VCaP (cell line): ENCODE data around the gene NUPR1.

ENCODE experiments used
- H3K27ac ChIP-seq: fragments of 450-650 bp; 2 replicates; pipeline ENCODE4 v1.5.1; 2017
- TF ChIP-seq, protein P1 (sequence below): fragments of 450-650 bp; conservative IDR thresholded peaks from 2 replicates; pipeline ENCODE4 v1.5.1; 2017; ENCODE audit warnings: mild to moderate bottlenecking, moderate library complexity

NUPR1 gene, protein sequence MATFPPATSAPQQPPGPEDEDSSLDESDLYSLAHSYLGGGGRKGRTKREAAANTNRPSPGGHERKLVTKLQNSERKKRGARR

GRCh38 chr16:28538733-28539596 is at the start of gene NUPR1:
NUPR1 (minus strand) TSS chr16:28538974; CDS start chr16:28538907, 67 bp downstream.
- H3K27ac ChIP-seq = peak within 1 kb of the TSS; percentile 94

GRCh38 chr16:28587386-28587785 is 48.6 kb upstream of the NUPR1 start:
- H3K27ac ChIP-seq = no peak overlapping the region
- TF ChIP-seq, protein P1, sequence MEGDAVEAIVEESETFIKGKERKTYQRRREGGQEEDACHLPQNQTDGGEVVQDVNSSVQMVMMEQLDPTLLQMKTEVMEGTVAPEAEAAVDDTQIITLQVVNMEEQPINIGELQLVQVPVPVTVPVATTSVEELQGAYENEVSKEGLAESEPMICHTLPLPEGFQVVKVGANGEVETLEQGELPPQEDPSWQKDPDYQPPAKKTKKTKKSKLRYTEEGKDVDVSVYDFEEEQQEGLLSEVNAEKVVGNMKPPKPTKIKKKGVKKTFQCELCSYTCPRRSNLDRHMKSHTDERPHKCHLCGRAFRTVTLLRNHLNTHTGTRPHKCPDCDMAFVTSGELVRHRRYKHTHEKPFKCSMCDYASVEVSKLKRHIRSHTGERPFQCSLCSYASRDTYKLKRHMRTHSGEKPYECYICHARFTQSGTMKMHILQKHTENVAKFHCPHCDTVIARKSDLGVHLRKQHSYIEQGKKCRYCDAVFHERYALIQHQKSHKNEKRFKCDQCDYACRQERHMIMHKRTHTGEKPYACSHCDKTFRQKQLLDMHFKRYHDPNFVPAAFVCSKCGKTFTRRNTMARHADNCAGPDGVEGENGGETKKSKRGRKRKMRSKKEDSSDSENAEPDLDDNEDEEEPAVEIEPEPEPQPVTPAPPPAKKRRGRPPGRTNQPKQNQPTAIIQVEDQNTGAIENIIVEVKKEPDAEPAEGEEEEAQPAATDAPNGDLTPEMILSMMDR = no peak

More at GRCh38 chr16:28538733-28539596, at the start of gene NUPR1:
- TF ChIP-seq, protein P1 = no peak

DNA sequence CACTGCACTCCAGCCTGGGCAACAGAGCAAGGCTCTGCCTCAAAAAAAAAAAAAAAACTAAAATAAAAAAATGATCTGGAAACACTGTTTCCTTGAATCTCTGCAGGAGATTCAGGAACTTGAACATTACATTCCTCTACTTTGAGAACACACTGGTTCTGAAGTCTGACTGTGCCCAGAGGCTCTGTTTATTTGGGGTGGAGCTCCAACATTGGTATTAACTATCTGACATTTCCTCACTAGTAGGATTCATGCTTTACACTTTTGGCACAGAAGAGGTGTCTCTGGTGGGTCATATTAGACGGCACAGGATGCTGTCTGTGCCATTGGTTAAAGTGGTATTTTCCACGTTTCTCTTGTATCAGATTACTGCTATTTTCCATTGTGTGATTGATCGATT is 47.7 kb upstream of the NUPR1 start:
- TF ChIP-seq, protein P1 = no peak

GRCh38 chr16:28585674-28586073 is 46.9 kb upstream of the NUPR1 start:
- TF ChIP-seq, protein P1 = no peak

More for the DNA sequence above, 47.7 kb upstream of the NUPR1 start:
- H3K27ac ChIP-seq = no peak overlapping the region

GRCh38 chr16:28580726-28581315 is 42.0 kb upstream of the NUPR1 start:
- TF ChIP-seq, protein P1 = no peak
- no peak overlapping the region for H3K27ac ChIP-seq

More at GRCh38 chr16:28585674-28586073, 46.9 kb upstream of the NUPR1 start:
- H3K27ac ChIP-seq = no peak overlapping the region

DNA sequence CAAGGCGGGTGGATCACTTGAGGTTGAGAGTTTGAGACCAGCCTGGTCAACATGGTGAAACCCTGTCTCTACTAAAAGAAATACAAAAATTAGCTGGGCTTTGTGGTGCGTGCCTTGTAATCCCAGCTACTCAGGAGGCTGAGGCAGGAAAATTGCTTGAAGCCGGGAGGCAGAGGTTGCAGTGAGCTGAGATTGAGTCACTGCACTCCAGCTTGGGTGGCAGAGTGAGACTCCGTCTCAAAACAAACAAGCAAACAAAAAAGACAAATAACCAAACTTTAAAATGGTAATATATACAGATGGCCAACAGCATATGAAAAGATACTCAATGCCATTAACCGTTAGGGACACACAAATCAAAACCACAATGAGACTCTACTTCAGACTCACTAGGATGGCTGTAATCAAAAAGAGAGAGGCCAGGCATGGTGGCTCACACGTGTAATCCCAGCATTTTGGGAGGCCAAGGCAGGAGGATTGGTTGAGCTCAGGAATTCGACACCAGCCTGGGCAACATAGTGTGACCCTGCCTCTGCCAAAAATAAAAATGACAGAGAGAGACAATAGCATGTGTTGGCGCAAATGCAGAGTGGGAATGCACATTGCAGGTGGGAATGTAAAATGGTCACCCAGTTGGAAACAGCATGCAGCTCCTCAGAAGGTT is 36.8 kb upstream of the NUPR1 start:
- no peak overlapping the region for H3K27ac ChIP-seq
- TF ChIP-seq, protein P1 = no peak

- no peak overlapping the region for H3K27ac ChIP-seq
- TF ChIP-seq, protein P1 = no peak
These were observed 36.2 kb upstream of the NUPR1 start for GRCh38 chr16:28574925-28575324.
